Anterior cingulate cortex (tissue), 58 donors: ENCODE data around the gene MAPK14.
A peak's percentile ranks its signal among the peaks of the same experiment; 100 is the strongest.
"Not testable (repeated sequence)": the region's sequence is repeated elsewhere in the genome, so short reads cannot be mapped to it uniquely, and the experiment has no call there.

ENCODE experiments used
- DNase-seq, 58 donors: peaks; one replicate each; lab custom pipeline; 2025; lab: John Stamatoyannopoulos, UW

MAPK14 gene

DNA sequence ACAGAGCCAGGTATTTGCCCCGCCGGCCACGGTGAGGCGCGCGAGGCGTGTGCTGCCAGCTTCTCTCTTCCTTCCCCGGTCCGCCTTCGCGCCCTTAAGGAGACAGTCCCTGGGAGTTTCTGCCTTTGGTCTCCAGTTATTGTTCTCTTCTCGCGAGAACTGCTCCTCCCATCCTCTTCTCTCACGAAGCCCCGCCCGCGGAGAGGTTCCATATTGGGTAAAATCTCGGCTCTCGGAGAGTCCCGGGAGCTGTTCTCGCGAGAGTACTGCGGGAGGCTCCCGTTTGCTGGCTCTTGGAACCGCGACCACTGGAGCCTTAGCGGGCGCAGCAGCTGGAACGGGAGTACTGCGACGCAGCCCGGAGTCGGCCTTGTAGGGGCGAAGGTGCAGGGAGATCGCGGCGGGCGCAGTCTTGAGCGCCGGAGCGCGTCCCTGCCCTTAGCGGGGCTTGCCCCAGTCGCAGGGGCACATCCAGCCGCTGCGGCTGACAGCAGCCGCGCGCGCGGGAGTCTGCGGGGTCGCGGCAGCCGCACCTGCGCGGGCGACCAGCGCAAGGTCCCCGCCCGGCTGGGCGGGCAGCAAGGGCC lies at the start of gene MAPK14:
Gene MAPK14, plus strand, starts transcription at position 308 of the 587 bp plus-strand sequence. CDS start 350 bp downstream, outside the sequence.
- peak; percentile 71 to 99 (median 97) for DNase-seq

DNA sequence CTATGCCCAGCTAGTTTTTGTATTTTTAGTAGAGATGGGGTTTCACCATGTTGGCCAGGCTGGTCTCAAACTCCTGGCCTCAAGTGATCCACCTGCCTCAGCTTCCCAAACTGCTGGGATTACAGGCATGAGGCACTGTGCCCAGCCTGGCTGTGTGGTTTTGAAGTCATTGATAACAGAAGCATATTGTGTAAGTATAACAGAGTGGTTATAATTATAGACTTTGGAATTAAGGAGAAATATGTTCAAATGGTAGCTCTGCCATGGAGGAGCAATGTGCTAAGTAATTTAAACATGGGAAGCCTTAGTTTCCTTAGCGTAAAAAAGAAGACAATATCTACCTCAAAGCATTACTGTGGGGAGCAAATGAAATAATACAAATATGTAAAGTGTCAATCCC lies 47.5 kb upstream of the MAPK14 start:
- not testable (repeated sequence) for DNase-seq

DNA sequence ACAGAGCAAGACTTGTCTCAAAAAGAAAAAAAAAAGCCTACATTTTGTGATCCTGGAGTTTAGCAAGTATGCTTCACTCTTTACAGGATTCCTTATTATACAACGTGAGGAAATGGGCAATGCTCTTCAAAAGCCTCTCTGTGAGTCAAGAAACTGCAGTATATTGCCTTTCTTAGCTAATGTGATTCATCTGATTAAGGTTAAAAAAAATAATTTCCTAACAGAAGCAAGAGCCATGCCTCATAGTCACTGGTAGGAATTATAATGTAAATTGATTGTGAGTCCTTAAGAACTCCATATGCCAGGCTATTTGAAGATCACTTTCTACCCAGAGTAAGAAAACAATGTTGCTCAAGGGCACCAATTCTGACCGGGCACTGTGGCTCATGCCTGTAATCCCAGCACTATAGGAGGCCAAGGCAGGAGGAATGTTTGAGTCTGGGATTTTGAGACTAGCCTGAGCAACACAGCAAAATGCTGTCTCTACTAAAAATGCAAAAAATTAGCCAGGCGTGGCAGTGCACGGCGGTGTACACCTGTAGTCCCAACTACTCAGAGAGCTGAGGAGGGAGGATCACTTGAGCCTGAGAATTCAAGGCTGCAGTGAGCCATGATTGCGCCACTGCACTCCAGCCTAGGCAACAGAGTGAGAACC lies 46.5 kb upstream of the MAPK14 start:
- no peak for DNase-seq

DNA sequence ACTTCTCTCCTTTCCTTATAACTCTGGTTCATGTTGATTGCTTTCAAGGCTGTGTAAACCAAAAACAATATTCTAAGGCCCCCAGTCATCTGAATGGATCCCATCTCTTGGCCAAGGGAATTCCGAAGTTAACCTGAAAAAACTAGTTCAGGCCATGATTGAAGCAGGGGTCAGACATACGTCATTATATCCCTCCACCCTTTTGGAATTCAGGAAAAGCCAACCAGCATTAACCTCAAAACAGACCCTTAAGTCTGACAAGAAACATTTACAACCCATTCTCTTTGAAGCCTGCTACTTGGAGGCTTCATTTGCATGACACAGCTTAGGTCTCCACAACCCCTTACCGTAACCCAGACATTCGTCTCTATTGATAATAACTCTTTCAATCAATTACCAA lies 42.9 kb upstream of the MAPK14 start:
- DNase-seq, result no peak

DNA sequence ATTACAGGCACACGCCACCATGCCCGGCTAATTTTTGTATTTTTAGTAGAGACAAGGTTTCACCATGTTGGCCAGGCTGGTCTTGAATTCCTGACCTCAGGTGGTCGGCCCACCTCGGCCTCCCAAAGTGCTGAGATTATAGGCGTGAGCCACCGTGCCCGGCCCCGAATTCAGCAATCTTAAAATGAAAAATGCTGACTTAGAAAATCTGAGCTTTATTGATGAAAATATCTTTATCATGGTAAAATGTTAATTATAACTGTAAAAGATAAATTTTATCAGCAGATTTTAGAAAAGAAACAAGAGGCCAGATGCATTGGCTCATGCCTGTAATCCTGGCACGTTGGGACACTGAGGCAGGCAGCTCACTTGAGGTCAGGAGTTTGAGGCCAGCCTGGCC lies 39.6 kb upstream of the MAPK14 start:
- DNase-seq, result not testable (repeated sequence)

DNA sequence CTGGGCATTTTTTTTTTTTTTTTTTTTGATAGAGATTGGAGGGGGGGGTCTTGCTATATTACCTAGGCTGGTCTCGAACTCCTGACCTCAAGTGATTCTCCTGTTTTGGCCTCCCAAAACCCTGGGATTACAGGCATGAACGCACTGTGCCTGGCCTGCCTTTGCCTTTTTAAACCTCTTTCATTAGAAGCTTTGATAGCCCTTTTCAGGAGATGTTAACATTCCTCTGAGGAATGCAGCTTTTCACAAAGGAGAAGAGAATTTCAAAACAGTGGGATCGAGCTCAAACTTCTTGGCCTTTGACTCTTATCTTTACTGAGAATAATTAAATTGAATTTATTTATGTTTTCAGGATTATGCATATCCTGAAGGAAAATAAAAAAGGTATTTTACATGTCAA lies 34.5 kb upstream of the MAPK14 start:
- DNase-seq, result no peak

DNA sequence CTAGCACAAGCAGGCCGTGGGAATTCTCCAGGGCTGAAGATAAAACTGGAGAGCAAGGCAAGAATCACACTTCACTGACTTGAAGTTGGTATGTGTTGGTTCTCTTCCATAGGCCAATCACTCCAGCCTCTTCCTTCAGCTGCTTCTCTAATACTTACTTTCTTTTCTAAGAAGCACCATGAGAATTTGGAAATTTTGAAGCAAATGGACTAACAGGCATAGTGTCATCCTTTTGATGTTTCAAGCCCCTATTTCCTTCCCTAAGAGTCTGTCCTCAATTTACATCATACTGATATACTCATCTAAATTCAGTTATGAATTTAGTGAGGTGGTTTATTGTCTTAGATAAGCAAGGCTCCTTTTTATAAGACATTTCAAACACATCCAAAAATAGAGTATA lies 27.2 kb upstream of the MAPK14 start:
- no peak for DNase-seq

DNA sequence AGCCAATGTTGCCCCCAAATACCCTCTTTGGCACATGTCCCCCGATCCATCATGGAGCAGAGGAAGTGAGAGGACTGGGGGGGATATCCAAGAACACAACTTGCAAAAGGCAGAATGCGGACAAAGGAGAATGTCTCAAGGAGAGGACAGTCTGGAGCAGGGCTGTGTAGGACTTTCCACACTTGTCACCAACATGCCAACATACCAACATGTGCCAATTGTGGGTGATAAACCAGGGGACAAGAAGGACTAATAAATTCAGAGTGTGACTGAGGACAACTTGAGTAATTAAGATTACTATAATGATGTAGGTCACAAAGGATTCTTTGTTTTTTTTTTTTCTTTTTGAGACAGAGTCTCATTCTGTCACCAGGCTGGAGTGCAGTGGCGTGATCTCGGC lies 11.9 kb upstream of the MAPK14 start:
- DNase-seq, result no peak

DNA sequence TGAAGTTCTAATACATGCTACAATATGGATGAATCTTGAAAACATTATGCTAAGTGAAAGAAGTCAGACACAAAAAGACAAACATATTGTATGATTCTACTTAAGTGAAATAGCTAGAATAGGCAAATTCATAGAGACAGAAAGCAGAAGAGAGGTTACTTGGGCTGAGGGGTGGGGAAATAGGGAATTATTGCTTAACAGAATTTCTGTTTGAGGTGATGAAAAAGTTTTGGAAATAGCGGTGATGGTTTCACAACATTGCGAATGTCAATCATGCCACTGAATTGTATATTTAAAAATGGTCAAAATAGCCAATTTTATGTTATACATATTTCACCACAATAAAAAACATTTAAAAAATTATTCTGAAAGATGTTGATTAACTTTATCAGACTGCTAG lies 9.3 kb upstream of the MAPK14 start:
- no peak for DNase-seq

DNA sequence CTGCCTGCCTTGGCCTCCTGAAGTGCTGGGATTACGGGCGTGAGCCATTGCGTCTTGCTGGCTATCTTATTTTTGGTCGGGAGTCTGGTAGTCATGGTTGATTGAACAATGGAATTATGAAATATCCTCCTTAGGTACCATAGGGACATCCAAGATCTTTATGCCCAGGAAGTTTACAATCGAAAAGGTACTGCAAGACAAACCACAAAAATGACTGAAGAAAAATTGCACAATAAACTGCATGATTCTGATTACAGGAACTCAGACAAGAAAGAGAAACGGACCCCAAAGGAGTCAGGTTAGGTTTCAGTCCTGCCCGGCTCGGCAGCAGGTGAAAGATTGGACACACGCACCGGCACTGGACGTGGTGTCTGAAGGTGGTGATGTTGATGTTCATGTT lies 8.4 kb upstream of the MAPK14 start:
- no peak for DNase-seq

DNA sequence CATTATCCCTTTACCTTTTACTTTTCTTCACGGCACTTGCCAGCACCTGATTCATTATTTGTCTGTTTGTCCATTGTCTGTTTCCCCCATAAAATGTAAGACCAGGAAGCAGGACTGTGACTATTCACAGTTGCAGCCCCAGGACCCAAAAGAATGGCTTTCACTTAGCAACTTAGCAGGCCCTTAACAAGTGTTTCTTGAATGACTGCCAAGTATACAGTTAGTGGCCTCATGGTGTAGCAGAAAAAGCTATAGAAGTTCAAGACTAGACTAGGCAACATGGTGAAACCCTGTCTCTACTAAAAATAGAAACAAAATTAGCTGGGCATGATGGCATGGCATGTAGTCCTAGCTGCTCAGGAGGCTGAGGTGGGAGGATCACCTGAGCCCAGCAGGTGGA lies 7.5 kb upstream of the MAPK14 start:
- no peak for DNase-seq

DNA sequence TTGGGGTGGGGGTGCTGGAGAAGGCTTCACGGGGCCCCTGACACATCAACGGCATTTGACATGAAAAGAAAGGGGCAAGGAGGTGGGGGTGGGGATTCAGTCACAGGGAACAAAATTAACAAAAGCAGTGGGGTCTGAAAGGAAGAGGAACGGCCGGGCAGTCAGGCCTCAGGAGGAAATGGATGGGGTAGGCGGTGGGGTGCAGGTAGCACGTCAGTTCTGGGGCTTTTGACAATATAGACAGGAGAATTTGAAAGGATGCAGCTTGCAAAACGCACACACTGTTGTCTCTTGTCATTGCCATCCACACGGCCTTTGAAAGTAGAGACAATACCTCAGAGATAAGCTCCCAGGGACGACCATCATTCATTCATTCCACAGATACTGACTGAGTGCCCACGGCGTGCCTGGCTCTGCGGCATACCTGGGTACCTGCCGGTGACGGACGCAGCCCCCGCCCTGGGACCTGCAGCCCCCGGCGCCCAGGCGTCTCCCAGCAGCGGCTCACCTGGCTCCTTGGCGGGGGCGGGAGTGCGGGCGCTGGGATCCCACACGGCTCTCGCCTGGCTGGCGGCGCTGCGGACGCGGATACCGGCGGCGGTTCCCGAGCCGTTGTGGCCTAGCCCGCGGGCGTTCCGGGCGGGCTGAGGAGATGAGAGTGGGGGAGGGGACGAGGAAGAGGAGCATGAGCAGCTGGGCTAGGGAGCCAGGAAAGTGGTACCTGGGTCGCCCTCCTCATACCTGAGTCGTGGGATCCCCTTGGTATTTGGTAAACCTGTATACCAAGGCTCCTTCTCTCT lies 3.4 kb upstream of the MAPK14 start, which contains the start of gene SLC26A8:
Gene SLC26A8, minus strand, starts transcription at position 646 of the 800 bp plus-strand sequence. CDS start 4,934 bp downstream, outside the sequence.
- DNase-seq, result peak in 6 of 58 donors; percentile 3 to 23 (median 10)

DNA sequence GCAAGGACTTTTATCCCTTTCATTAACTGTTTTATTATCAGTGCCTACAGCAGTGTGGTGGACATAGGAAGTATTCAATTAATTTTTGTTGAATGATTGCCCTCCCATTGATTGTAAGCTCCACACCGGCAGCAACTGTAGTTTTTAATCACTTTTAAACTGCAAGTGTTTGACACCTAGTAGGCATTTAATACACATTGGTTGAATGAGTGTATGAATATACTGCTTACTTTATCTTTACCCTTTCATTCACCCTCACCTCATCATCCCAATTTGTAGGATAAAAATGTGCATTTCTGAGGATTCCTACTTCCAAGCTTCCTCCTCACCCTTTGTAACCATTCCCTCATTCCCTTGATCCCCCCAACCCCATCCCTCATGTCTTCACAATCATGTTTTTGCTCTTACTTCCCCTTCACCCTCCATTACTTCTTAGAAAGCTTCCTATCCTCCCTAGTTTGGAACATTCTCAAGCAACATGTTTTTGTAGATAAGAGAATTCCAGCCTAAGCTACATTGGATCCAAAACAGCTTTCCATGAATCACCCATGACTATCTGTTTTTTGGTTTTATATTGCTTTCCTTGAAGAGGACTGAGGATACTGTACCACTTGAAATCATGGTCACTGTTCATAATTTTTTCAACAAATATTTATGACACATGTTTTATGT lies 2.2 kb upstream of the MAPK14 start:
- no peak for DNase-seq

DNA sequence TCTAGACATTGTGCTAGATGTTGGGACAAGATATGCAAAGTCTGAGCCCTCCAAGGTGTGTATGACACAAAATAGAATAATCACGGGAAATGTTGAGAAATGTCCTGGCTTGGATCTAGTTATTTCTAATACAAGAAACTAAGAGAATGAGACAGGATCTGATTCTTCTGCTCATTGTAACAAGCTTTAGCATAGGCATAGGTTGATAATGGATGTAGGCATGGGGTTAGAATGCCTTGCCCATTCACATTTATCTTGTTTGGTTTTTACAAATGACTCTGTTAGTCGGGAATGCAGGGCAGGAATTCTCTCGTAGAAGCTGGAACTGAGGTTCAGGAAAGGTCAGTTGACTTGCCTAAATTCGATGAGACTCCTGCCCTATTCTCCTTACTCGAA lies 1.7 kb upstream of the MAPK14 start:
- DNase-seq, result no peak

DNA sequence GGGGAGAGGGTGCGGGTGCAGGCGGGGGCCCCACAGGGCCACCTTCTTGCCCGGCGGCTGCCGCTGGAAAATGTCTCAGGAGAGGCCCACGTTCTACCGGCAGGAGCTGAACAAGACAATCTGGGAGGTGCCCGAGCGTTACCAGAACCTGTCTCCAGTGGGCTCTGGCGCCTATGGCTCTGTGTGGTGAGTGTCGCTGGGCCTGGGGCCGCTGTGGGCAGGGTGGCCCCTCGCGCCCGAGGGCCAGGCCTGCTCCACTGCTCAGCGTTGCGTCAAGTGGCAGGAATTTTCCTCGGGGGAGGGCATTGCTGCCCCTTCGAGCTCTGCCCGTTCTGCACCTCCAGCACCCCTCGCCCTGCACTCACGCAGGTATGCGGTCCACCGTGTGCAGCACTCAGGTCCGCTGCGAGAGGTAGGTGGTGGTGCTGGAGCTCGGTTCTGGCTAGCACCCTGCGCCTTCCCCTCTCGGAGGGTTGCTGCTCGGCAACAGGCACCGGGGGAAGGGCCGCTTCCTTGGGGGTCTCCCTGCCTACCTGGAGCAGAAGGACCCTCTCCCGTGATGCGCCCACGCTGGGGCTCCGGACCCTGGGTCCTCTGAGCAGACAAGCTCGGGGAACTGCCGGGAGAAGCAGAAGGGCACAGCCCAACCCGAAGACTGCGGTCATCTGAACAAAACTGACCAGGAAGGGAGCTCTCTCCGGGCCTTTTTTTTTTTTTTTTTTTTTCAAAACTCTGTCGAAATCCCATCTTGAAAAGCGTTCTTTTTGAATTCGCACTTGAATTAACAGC lies 674 bp downstream of the MAPK14 start:
- DNase-seq, result peak in 36 of 58 donors; percentile 19 to 68 (median 40)

DNA sequence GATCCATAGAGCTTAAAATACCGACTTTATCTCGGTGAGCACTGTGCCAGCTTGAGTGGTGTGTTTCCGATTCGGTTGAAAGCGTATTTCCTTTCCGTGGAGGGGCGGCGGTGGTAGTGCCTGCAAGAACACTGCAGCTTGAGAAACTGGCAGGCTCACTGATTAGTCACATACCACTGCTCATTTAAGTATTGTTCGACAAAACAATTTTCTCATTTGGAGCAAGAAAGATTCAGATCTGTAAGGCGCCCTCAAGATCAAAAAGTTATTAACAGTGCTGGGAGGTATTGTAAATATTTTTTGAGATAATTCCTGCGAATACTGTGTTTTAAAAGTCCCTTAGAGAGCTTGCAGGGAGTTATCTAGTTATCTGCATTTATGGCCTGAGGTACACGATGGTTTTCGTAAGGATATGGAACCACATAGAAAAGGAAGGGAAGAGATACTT lies 1.3 kb downstream of the MAPK14 start:
- peak in 40 of 58 donors; percentile 7 to 59 (median 24) for DNase-seq

DNA sequence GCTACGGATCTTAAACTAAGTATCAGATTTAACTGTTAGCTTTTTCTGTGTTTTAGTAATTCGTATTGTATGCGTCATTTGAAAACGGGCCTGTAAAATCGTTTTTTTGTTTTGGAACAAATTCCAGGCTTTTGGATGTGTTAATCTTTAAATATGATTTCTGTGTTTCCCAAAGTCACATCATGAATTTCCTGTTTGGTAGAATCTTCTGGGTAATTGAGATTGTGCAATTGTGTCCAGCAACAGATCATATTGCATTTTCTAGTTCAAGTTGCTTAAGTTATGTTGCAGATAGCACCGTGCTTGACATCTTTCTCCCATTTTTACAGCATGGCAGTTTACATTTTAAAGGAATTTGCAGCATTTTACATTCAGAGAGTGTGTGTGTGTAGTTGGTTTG lies 1.9 kb downstream of the MAPK14 start:
- no peak for DNase-seq

DNA sequence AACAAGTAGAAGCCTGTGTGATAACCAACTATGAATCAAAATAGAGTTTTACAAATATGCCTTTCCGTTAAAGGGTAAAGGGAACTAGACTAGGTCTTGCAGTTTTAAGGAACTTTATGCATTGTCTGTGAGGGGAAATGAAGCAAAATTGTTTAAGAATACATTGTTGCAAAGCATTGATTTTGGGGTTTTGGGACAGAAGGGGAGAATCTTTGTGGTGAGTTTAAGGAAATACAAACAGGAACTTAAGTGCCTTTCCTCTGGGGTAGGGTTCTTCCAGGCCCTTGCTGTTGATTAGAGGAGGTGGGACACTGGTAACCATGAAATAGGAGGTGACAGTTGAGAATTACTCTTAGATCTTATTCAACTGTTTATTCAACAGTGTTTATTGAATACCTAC lies 4.7 kb downstream of the MAPK14 start:
- no peak for DNase-seq

DNA sequence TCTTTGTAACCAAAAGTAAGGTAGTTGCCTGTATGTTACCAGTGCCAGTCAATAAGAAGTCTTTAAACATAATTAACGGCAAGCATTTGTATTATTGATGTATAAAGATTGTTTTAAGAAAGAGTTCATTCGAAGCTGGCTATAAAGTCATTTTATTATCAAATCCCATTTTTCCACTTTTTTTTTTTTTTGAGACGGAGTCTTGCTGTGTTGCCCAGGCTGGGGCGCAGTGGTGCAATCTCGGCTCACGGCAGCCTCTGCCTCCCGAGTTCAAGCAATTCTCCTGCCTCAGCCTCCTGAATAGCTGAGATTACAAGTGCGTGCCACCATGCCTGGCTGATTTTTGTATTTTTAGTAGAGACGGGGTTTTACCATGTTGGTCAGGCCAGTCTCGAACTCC lies 5.5 kb downstream of the MAPK14 start:
- not testable (repeated sequence) for DNase-seq

DNA sequence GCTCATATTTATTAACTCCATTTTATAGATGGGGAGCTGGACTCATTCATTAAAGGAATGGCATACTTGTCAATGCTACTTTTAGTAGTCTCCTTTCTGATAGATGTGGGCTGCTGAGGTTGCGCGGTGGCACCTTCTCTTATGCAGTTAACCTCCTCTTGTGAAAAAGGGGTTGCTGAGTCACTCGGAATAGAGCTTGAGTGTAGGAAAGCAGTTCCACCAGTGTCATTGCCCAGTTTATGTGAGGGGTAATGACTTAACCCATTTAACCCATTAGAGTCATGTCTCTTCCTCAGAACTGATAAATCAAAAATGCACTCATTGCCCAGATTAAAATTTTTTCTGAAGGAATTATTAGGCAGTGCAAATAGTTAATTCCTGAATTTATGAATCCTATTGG lies 6.3 kb downstream of the MAPK14 start:
- no peak for DNase-seq
